Measurements from ENCODE around the gene SETD4. TPM values are rescaled to one million over a fixed set of nuclear protein-coding genes. Genes with fewer than 3 reads are reported as not detected.

SETD4 gene
- total and polyA plus RNA-seq, 2 donors (not counting 3 experiments of a cell fraction or from before 2014, with no cell fraction given): 13.0 to 25.1 TPM

GRCh38 chr21:35994613-35995012 is 65.7 kb downstream of the SETD4 start:
- TF ChIP-seq FOS (IDR thresholded peaks at IDR 0.05; ENCODE audit: borderline replicate concordance, insufficient read depth, low read length) (no peak), CTCF (IDR thresholded peaks at IDR 0.05; ENCODE audit: extremely low read depth in 1 of 2, insufficient read depth in 1 of 2, low read depth in 1 of 2, low read length in 2 of 2) (no peak), MYC (IDR thresholded peaks at IDR 0.05; ENCODE audit: low read depth, low read length) (no peak), JUN (IDR thresholded peaks at IDR 0.05; ENCODE audit: borderline replicate concordance, insufficient read depth, insufficient read length, low read depth) (no peak), POLR2AphosphoS5 (IDR thresholded peaks at IDR 0.05; ENCODE audit: insufficient read depth, low read depth, low read length) (no peak), MAX (IDR thresholded peaks at IDR 0.05; ENCODE audit: insufficient read depth, insufficient read length) (no peak)
- no peak overlapping the region for H3K27ac ChIP-seq (ENCODE audit: insufficient read depth, low read depth, low read length)
- H3K9me1 ChIP-seq (replicated peaks; ENCODE audit: control insufficient read depth, extremely low read depth, insufficient read depth, low read length): no peaks in the 10 kb centered on the region
- H3K36me3 ChIP-seq (ENCODE audit: control insufficient read depth in 2 of 2, extremely low read depth in 1 of 2, insufficient read depth in 2 of 2, low read length in 2 of 2): no peaks in the 10 kb centered on the region
- H3K79me2 ChIP-seq (ENCODE audit: control insufficient read depth, insufficient read depth, low read length): no peaks in the 10 kb centered on the region
- peaks cover 8 to 12% of the 10 kb centered on the region in 2 experiments for H3K27me3 ChIP-seq (ENCODE audit: control insufficient read depth in 2 of 2, insufficient read depth in 2 of 2, low read length in 2 of 2)
- H4K20me1 ChIP-seq (replicated peaks; ENCODE audit: control insufficient read depth, extremely low read depth, insufficient read depth, low read length): no peaks in the 10 kb centered on the region
- intact Hi-C loops (cut with micrococcal nuclease): no loop called here
- H3K4me1 ChIP-seq (ENCODE audit: control insufficient read depth, extremely low read depth, insufficient read depth, low read length): no peaks in the 10 kb centered on the region
- ChIA-PET POLR2A (no interaction called here), CTCF (no interaction called here)
- no peak overlapping the region for H3K4me3 ChIP-seq (replicated peaks in 1 of 3; ENCODE audit: insufficient read depth in 1 of 3, low read depth in 1 of 3, low read length in 3 of 3)
- H3K9ac ChIP-seq (replicated peaks; ENCODE audit: extremely low read depth, insufficient read depth, low read length): no peak overlapping the region
- no peak for FAIRE-seq
- H3K4me2 ChIP-seq (ENCODE audit: insufficient read depth, low read length): no peak overlapping the region
- no peak overlapping the region for H2AFZ ChIP-seq (ENCODE audit: low read depth, low read length)
- BruUV-seq (replicated peaks): no TSS peak
- DNase-seq (ENCODE audit: low read depth, low spot score): no peak
- H3K9me3 ChIP-seq (replicated peaks; ENCODE audit: control insufficient read depth, insufficient read depth, low read length): no peaks in the 10 kb centered on the region
- dilution Hi-C loops (cut with MboI; ENCODE audit: extremely low pct_ligation_motif_present, low sequenced_read_pairs): no loop called here

All from endothelial cell of umbilical vein (primary cell).